Endothelial cell (in vitro differentiated cells): ENCODE results near the gene KCNJ6. TPM values are rescaled to one million over a fixed set of nuclear protein-coding genes. Genes with fewer than 3 reads are reported as not detected.
A peak's percentile ranks its signal among the peaks of the same experiment; 100 is the strongest.
"Not testable (repeated sequence)": the region's sequence is repeated elsewhere in the genome, so short reads cannot be mapped to it uniquely, and the experiment has no call there.

Experiments
- DNase-seq: peaks from one replicate; pipeline ENCODE4 v3.0.0; 2021; ENCODE audit warnings: low spot score
- H3K27ac Mint-ChIP-seq: one replicate; pipeline ENCODE4 v1.8.0; 2021; ENCODE audit warnings: mixed read lengths, inconsistent platforms; ENCODE audit not compliant: unreplicated experiment
- H3K27me3 Mint-ChIP-seq: one replicate; pipeline ENCODE4 v1.8.0; 2021; ENCODE audit warnings: mild to moderate bottlenecking, moderate library complexity, mixed read lengths, inconsistent platforms; ENCODE audit not compliant: unreplicated experiment
- H3K36me3 Mint-ChIP-seq: one replicate; pipeline ENCODE4 v1.8.0; 2021; ENCODE audit warnings: mild to moderate bottlenecking, low read depth, mixed read lengths, inconsistent platforms; ENCODE audit not compliant: unreplicated experiment
- H3K4me1 Mint-ChIP-seq: one replicate; pipeline ENCODE4 v1.8.0; 2021; ENCODE audit warnings: mild to moderate bottlenecking, mixed read lengths, inconsistent platforms; ENCODE audit not compliant: unreplicated experiment
- H3K4me3 Mint-ChIP-seq: one replicate; pipeline ENCODE4 v1.8.0; 2021; ENCODE audit warnings: mild to moderate bottlenecking, mixed read lengths, inconsistent platforms; ENCODE audit not compliant: unreplicated experiment
- H3K9me3 Mint-ChIP-seq: one replicate; pipeline ENCODE4 v1.8.0; 2021; ENCODE audit warnings: mixed read lengths, inconsistent platforms; ENCODE audit not compliant: unreplicated experiment
- total RNA-seq: library from RNA; stranded (reverse); fragmentation: NEBNext Ultra II Directional; extraction: Animal tissue kit (Norgen Biotek cat#: 25700); gene quantifications from one replicate; pipeline ENCODE4 v1.2.1, GENCODE V29; 2021; ENCODE audit not compliant: unreplicated experiment
- TF ChIP-seq, protein P1 (sequence below): fragments of 200-600 bp; sonication (generic); IDR thresholded peaks from one replicate; pipeline ENCODE4 v1.5.0; 2021; ENCODE audit warnings: antibody characterized with exemption; ENCODE audit not compliant: unreplicated experiment

Gene KCNJ6
- total RNA-seq, 1 donor from 2014 or later = 0.41 TPM

DNA sequence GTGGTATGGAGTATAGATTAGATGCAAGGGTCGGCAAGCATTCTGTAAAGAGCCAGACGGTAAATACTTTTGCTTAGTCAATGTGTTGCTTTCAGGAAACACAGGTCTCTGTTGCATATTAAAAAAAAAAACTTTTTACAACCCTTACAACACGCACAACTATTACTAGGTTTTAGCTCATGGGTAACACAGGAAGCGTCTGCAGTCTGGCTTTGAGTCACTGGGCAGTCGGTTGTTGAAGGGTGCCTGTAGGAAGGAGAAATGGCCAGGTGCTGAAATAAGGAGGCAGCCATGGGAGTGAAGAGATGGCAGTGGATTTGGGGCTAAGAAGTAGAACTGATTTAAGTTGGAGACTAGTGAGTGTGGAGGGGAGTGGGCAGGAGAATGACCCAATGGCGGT lies 192.1 kb downstream of the KCNJ6 start:
- TF ChIP-seq, protein P1, sequence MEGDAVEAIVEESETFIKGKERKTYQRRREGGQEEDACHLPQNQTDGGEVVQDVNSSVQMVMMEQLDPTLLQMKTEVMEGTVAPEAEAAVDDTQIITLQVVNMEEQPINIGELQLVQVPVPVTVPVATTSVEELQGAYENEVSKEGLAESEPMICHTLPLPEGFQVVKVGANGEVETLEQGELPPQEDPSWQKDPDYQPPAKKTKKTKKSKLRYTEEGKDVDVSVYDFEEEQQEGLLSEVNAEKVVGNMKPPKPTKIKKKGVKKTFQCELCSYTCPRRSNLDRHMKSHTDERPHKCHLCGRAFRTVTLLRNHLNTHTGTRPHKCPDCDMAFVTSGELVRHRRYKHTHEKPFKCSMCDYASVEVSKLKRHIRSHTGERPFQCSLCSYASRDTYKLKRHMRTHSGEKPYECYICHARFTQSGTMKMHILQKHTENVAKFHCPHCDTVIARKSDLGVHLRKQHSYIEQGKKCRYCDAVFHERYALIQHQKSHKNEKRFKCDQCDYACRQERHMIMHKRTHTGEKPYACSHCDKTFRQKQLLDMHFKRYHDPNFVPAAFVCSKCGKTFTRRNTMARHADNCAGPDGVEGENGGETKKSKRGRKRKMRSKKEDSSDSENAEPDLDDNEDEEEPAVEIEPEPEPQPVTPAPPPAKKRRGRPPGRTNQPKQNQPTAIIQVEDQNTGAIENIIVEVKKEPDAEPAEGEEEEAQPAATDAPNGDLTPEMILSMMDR = no peak
- peaks cover 2% of the 10 kb centered on the region for H3K27me3 Mint-ChIP-seq
- H3K4me3 Mint-ChIP-seq = no peak overlapping the region
- H3K27ac Mint-ChIP-seq = no peak overlapping the region
- no peaks in the 10 kb centered on the region for H3K36me3 Mint-ChIP-seq
- DNase-seq = no peak
- no peaks in the 10 kb centered on the region for H3K9me3 Mint-ChIP-seq
- no peaks in the 10 kb centered on the region for H3K4me1 Mint-ChIP-seq

DNA sequence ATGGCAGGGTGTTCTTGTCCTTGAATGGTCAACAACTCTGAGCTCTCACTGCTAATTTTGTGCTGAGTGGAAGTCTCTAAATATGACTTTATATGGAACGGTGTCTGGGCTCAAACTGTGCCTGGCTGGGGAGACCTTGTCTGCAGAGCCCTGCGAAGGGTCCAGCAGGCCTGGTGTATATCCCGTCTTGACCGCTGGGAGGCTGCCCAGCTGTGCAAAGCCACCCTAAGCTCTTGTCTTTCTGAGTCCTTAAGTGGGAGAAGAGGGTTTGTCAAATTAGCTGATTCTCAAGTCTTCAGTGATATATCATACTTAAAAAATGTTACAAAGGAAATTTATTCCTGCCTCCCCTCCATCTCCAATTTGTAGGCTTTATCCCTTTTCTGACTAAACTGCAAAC lies 198.7 kb downstream of the KCNJ6 start:
- Mint-ChIP-seq H3K27ac (no peak overlapping the region), H3K9me3 (no peaks in the 10 kb centered on the region), H3K4me1 (no peaks in the 10 kb centered on the region), H3K36me3 (no peaks in the 10 kb centered on the region), H3K27me3 (peaks cover 1% of the 10 kb centered on the region), H3K4me3 (no peak overlapping the region)
- TF ChIP-seq, protein P1 = no peak
- DNase-seq = no peak

DNA sequence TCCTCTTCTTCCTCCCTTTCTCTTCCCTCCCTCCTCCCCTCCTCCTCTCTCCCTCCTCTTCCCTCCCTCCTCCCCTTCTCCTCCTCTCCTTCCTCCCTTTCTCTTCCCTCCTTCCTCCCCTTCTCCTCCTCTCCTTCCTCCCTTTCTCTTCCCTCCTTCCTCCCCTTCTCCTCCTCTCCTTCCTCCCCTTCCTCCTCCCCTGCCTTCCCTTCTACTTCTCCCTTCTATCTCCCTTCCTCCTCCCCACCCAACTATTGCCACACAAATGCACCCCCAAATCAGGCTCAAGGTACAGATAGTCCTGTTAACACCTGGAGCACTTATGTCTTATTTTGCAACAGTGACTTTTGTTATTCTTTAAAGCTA lies 203.7 kb downstream of the KCNJ6 start:
- not testable (repeated sequence) for H3K4me3 Mint-ChIP-seq, H3K9me3 Mint-ChIP-seq, H3K4me1 Mint-ChIP-seq, DNase-seq, H3K27me3 Mint-ChIP-seq, H3K27ac Mint-ChIP-seq, H3K36me3 Mint-ChIP-seq

DNA sequence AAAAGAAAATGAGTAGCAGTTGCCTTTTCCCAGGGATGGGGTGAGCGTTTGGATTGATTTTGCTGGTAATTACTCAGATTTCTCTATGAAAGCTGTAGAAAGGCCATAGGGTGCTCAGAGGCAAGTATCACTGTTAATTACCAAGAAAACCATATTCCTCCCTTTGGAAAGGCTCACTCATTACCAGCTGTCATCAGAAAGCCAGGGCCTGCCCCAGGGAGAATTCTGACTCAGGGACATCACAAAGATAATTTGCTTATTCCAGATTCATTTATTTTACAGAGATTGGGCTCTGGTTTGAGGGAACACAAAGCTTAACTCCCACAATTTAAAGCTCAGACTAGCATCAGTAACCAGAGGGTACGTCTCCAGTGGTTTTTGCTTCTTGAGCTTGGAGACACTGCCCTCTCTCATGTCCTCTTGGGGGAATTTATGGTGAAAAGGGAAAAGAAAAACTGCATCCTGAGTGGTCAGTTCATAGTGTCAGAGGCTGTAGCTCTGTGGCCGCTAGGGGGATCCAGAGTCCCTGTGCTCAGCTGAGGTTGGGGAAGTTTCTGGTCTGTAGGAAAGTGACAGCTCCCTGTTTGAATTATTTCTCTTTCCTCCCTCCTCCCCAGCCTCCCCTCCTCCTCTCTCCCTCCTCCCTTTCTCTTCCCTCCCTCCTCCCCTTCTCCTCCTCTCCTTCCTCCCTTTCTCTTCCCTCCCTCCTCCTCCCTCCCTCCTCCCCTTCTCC lies 204.3 kb downstream of the KCNJ6 start:
- no peak overlapping the region for H3K4me3 Mint-ChIP-seq

DNA sequence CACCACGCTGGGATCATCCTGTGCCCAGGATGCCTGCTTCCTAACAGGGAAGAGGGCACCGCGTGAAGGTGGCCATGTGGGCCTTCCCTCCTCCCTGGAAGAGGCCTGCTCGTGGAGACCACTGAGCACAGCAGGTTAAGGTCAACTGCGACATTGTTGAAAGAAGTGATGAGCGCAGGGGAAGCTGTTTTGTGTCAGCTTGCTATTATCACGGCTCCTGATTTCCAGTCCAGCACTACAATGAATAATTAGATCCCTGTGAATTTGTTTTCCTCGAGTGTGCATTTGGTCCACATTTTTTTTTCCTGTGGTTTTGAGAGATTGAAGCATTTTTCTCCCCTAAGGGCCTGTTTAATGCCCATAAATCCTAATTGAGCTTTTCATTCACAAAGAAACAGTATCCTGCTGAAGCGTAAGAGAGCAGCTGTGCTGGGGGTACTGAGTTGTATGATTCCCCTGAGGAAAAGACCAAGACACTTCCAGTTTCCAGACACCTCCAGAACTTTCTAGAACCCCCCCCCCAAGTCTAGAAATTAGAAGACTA lies 204.9 kb downstream of the KCNJ6 start:
- Mint-ChIP-seq H3K4me1 (no peaks in the 10 kb centered on the region), H3K27me3 (peaks cover 1% of the 10 kb centered on the region), H3K9me3 (no peaks in the 10 kb centered on the region), H3K36me3 (no peaks in the 10 kb centered on the region), H3K4me3 (no peak overlapping the region), H3K27ac (no peak overlapping the region)
- no peak for DNase-seq
- TF ChIP-seq, protein P1 = no peak

More for the DNA sequence above, 204.3 kb downstream of the KCNJ6 start:
- Mint-ChIP-seq H3K36me3 (no peaks in the 10 kb centered on the region), H3K4me1 (no peaks in the 10 kb centered on the region), H3K27ac (no peak overlapping the region), H3K27me3 (peaks cover 1% of the 10 kb centered on the region), H3K9me3 (no peaks in the 10 kb centered on the region)
- TF ChIP-seq, protein P1 = peak; percentile 72
- peak; percentile 81 for DNase-seq
